ENCODE data around the gene CTNNA3.

GRCh38 chr10:66144016-66144415, 1552.0 kb downstream of the CTNNA3 start:
- TF ChIP-seq EZH2phosphoT487 (IDR thresholded peaks at IDR 0.05; ENCODE audit: borderline replicate concordance, low read length) (no peak), CTCF (IDR thresholded peaks at IDR 0.05; ENCODE audit: low read depth, low read length, poor library complexity, severe bottlenecking) (no peak)

Measured in DOHH2 (cell line).